ENCODE data around the gene TRIM14.
"Not testable (repeated sequence)": the region's sequence is repeated elsewhere in the genome, so short reads cannot be mapped to it uniquely, and the experiment has no call there.

TRIM14 gene

GRCh38 chr9:98107926-98108325 lies 11.1 kb downstream of the TRIM14 start:
- DNase-seq, result no peak

DNA sequence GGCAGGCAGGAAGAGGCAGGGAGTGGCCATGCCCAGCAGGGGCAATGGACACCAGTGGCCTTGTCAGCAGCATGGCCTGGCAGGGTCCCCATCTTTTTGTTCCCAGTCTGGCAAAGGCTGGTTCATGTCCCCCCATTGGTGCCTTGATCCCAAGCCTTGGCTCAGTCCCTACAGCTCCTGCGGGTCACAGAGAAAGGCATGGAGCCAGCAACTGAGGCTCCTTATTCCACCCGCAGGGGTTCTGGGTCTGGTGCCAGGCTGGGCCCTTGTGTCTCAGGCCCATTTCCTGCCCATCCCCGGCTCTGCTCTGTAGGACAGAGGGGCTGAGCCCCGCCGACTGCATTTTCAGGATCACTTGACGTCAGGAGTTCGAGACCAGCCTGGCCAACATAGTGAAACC lies 14.0 kb downstream of the TRIM14 start:
- no peak for DNase-seq

GRCh38 chr9:98104445-98104881 lies 14.6 kb downstream of the TRIM14 start:
- no peak for DNase-seq

GRCh38 chr9:98101868-98102273 lies 17.2 kb downstream of the TRIM14 start:
- no peak for DNase-seq

GRCh38 chr9:98101416-98101815 lies 17.6 kb downstream of the TRIM14 start:
- DNase-seq, result no peak

GRCh38 chr9:98100456-98100855 lies 18.6 kb downstream of the TRIM14 start:
- no peak for DNase-seq

DNA sequence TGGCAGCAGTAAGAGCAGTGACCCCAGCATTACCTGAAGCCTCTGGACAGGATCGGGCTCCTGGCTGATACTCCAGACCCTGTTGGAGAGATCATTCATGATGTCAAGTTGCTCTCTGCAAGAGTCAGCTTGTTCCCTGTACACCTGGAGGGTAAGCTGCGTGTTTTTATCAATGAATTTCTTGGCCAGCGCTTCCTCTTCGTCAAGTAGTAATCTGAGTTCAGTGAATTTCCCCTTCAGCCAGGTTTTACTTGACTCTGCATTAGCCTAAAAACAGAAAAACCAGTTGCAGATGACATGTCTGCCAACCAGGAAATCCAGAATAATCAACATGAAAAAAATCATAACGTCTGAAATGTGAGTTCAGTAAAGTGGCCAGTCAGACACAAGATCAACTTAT lies 19.1 kb downstream of the TRIM14 start:
- DNase-seq, result no peak

DNA sequence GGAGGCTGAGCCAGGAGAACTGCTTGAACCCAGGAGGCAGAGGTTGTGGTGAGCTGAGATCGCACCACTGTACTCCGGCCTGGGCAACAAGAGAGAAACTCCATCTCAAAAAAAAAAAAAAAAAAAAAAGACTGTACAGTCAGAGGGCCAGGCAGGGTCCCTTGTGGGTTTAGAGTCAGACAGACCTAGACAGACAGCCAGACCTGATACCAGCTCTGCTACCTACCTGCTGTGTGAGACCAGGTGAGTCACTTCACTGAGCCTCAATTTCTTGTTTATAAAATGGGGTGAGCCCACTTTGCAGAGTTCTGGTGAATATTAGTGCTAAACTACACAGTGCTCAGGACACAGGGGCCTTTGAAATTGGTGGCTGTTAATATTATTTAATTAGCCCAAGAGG lies 19.7 kb downstream of the TRIM14 start:
- DNase-seq, result no peak

GRCh38 chr9:98097836-98098235 lies 21.2 kb downstream of the TRIM14 start:
- DNase-seq, result no peak

- DNase-seq, result no peak
Measured at GRCh38 chr9:98096091-98096490, 22.9 kb downstream of the TRIM14 start.

DNA sequence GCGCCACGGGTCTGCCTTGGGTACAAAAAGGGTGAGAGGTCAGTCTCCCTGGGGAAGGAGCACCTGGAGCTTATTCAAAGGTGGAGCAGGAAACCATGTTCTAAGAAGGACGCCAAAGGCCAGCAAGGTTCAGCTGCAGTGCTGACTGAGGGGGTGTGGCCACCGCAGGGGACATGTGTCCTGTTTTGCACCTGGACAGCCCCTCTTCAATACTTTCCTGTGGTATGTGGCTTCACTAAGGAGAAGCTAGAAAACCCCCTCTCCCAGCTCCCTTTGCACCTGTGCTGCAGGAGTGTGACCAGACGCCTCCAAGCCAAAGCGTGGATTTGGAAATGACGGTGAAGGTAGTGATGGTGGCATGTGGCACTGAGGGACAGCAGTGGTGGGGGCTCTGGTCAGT lies 23.6 kb downstream of the TRIM14 start:
- DNase-seq, result no peak

DNA sequence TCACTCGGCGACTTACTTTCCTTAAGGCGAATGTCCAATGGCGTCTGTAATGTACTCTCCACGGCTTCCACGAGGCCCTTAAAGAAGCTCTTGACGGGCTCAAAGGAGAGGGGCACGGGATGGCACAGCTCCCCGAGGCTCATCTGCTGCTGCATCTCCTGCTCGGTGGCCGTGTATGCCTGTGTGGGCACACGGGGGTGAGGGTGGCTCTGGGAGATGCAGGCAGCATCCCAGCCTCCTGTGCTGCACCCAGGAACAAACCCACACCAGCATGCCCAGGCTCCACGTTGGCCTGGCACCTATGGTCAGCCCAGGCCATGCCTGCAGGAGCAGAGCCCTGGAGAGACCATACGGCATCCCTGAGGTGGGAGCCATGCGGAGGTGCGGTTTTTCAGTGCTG lies 24.2 kb downstream of the TRIM14 start:
- DNase-seq, result no peak

- no peak for DNase-seq
Measured at GRCh38 chr9:98094316-98094715, 24.7 kb downstream of the TRIM14 start.

DNA sequence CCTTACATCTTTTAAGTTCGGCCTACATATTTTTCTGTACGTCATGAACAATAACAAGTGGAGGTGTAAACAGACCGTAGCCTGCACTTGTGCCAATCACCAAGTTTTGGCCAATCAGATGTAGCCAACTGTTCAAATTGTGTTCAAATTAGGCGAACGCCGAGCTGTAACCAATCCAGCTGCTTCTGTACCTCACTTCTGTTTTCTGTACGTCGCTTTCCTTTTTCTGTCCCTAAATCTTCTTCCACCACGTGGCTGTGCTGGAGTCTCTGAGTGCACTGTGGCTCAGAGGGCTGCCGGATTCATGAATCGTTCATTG lies 26.4 kb downstream of the TRIM14 start:
- no peak for DNase-seq

GRCh38 chr9:98091735-98092612 lies 27.0 kb downstream of the TRIM14 start:
- no peak for DNase-seq

DNA sequence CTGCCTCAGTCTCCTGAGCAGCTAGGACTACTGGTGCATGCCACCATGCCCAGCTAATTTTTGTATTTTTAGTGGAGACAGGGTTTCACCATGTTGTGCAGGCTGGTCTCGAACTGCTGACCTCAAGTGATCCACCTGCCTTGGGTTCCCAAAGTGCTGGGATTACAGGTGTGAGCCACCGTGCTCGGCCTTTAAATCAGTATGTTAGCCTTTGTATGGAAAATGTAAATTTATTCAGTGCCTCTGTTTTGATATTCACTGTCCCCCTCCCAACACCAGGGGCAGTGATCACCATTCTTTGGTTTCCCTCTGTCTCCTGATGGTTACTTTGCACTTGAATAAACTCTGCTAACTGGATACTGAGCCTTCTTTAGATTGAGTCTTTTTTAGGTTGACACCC lies 28.3 kb downstream of the TRIM14 start:
- DNase-seq, result not testable (repeated sequence)

DNA sequence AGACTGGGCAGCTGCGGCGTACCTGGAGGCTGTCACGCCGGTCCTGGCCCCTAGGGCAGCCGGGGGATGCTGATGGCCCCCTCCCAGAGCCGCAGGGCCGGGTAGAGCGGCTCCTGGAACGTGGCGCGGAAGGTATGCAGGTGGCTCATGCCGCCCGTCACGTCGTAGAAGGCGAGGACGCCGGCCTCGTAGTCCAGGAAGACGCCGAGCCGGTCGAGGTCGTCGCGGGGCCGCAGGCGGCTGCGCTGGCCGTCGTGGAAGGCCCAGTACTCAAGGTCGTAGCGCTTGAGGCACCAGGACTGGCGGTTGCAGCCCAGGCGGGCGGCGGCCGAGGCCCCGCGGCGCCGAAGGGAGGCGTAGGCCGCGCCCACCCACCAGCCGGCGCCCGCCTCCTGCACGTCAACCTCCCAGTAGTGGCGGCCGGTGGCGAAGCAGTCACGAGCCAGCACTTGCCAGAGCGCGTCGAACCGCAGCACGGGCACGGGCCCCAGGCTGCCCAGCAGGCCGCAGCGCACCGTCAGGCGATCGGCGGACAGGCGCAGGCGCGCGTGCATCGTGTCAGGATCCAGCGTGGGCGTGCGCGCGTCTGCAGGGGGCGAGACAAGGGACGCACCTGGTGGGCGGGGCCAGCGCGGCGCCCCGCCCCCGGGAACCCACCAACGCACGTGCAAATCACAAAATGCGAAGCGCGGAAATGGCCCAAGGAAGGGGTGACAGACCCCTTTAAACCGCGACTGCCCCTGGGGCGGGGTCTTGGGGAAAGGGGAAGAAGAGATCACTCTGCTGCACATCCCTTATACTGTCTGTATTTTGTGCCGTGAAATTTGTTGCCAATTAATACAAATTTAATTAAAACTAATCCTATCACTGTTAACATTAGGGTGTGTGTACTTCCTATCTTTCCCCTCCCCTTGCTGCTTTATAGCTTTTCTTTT lies 31.3 kb downstream of the TRIM14 start:
- DNase-seq, result no peak

GRCh38 chr9:98086461-98086860 lies 32.6 kb downstream of the TRIM14 start:
- DNase-seq, result no peak

- no peak for DNase-seq
Measured at GRCh38 chr9:98085944-98086343, 33.1 kb downstream of the TRIM14 start.

GRCh38 chr9:98085058-98085457 lies 34.0 kb downstream of the TRIM14 start:
- DNase-seq, result no peak

DNA sequence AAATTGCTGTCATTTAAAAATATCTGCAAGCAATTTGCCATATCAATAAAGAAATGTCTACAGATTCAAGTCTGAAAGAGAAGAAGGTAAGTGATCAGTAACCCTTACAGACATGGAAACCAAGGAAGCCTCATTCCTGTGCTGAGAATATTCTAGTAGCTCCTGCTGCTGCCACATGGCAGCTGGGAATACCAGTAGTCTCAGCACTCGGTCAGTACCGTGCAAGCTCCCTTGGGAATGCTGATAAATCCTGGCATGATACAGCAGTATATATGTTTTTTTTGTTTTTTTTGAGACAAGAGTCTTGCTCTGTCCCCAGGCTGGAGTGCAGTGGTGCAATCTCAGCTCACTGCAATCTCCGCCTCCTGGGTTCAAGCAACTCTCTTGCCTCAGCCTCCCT lies 34.6 kb downstream of the TRIM14 start:
- no peak for DNase-seq

DNA sequence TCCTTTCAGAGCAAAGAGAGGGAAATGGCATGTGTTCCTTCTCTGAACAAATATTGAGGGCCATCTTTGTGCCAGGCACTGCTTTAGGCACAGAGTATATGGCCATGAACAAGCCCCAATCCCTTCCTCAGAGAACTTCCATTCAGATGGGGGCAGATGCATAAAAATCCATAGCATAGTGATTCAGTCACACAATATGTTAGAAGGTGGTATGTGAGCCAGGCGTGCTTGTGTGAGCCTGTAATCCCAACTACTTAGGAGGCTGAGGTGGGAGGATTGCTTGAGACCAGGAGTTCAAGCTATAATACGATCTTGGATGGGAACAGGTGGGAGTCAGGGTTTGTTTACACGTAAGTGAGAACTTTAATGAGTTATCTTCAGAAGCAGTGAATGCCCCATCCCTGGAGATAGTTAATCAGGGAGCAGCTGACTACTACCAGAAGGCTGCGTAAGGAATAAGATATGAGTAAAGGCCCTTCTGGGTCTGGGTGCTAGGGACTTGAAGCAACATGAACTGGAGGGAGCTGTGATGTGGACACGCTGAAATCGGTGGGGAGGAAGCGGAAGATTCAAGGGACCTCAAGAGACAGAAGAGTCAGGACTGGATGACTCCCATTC lies 35.3 kb downstream of the TRIM14 start:
- no peak for DNase-seq

DNA sequence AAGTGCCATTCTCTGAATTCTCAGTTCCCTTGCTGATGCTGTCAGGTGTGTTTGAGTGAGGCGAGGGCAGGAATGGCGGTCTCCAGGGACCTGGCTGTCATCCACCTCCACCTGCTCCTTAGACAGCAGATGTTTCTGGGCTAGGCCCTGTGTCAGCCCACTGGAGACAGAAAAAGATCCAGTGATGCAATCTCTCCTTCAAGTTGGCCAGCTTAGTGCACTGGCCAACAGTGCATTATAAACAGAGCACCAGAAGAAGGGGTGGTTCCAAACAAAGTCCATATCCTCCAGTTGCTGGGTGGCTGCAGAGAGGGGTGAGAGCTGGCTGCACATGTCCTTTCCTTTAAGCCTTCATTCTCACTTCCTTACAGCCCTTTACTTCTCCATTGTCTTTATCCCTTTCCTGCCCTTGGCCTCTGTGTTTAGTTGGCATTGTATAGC lies 35.9 kb downstream of the TRIM14 start:
- no peak for DNase-seq

Data from SHP77 (cell line).